ENCODE results near the gene IFNGR2. TPM values are rescaled to one million over a fixed set of nuclear protein-coding genes. Genes with fewer than 3 reads are reported as not detected.

The IFNGR2 gene
- 100 to 1,000 TPM in 1 of 2 donors, 10 to 100 TPM in 1; 53.7 to 128 TPM for total RNA-seq

- Histone ChIP-seq H3K36me3 (no peaks in the 10 kb centered on the region), H3K4me3 (peak within 1 kb of the TSS; percentile 82), H3K27me3 (no peaks in the 10 kb centered on the region), H3K9ac (ENCODE audit: low read depth in 2 of 2, low read length in 2 of 2) (peak within 1 kb of the TSS; percentile 92 to 93), H3K4me1 (peaks cover 9% of the 10 kb centered on the region), H3K27ac (peak within 1 kb of the TSS; percentile 85), H3K9me3 (no peaks in the 10 kb centered on the region)
- DNase-seq = no peak
- TF ChIP-seq CTCF (IDR thresholded peaks at IDR 0.05) = no peak
- intact Hi-C loops (cut with DNase I) = no loop called here
Measured at GRCh38 chr21:33403128-33403785, at the start of gene IFNGR2. TSS of gene IFNGR2 (plus strand) at chr21:33403413. CDS start at chr21:33403544, 131 bp downstream.

- no peak for DNase-seq
- Histone ChIP-seq H3K9ac (ENCODE audit: low read depth in 2 of 2, low read length in 2 of 2) (no peak overlapping the region), H3K9me3 (no peaks in the 10 kb centered on the region), H3K4me3 (no peak overlapping the region), H3K27ac (no peak overlapping the region), H3K36me3 (no peaks in the 10 kb centered on the region), H3K4me1 (no peaks in the 10 kb centered on the region), H3K27me3 (no peaks in the 10 kb centered on the region)
- intact Hi-C loops (cut with DNase I) = no loop called here
- no peak for TF ChIP-seq CTCF (IDR thresholded peaks at IDR 0.05)
Measured at GRCh38 chr21:33355355-33355754, 47.9 kb upstream of the IFNGR2 start.

- Histone ChIP-seq H3K9me3 (no peaks in the 10 kb centered on the region), H3K4me3 (no peak overlapping the region), H3K4me1 (peaks cover 4% of the 10 kb centered on the region), H3K9ac (ENCODE audit: low read depth in 2 of 2, low read length in 2 of 2) (no peak overlapping the region), H3K36me3 (no peaks in the 10 kb centered on the region), H3K27me3 (no peaks in the 10 kb centered on the region), H3K27ac (no peak overlapping the region)
- no peak for TF ChIP-seq CTCF (IDR thresholded peaks at IDR 0.05)
- DNase-seq = no peak
- intact Hi-C loops (cut with DNase I) = no loop called here
Measured at GRCh38 chr21:33355996-33356395, 47.2 kb upstream of the IFNGR2 start.

GRCh38 chr21:33357177-33357576 is 46.0 kb upstream of the IFNGR2 start:
- peaks cover 4% of the 10 kb centered on the region for H3K4me1 ChIP-seq
- no peaks in the 10 kb centered on the region for H3K9me3 ChIP-seq
- no peak for TF ChIP-seq CTCF (IDR thresholded peaks at IDR 0.05)
- no peak overlapping the region for H3K9ac ChIP-seq (ENCODE audit: low read depth in 2 of 2, low read length in 2 of 2)
- intact Hi-C loops (cut with DNase I) = no loop called here
- H3K4me3 ChIP-seq = no peak overlapping the region
- H3K36me3 ChIP-seq = no peaks in the 10 kb centered on the region
- no peak overlapping the region for H3K27ac ChIP-seq
- DNase-seq = no peak
- H3K27me3 ChIP-seq = no peaks in the 10 kb centered on the region

GRCh38 chr21:33359446-33359845 is 43.8 kb upstream of the IFNGR2 start:
- TF ChIP-seq CTCF (IDR thresholded peaks at IDR 0.05) = no peak
- no peak for DNase-seq
- intact Hi-C loops (cut with DNase I) = no loop called here
- Histone ChIP-seq H3K4me1 (peaks cover 4% of the 10 kb centered on the region), H3K27me3 (no peaks in the 10 kb centered on the region), H3K9ac (ENCODE audit: low read depth in 2 of 2, low read length in 2 of 2) (no peak overlapping the region), H3K36me3 (no peaks in the 10 kb centered on the region), H3K27ac (no peak overlapping the region), H3K9me3 (no peaks in the 10 kb centered on the region), H3K4me3 (no peak overlapping the region)
